ENCODE results near the gene ZNF485. TPM values are rescaled to one million over a fixed set of nuclear protein-coding genes. Genes with fewer than 3 reads are reported as not detected.
A peak's percentile ranks its signal among the peaks of the same experiment; 100 is the strongest.
"Not testable (repeated sequence)": the region's sequence is repeated elsewhere in the genome, so short reads cannot be mapped to it uniquely, and the experiment has no call there.

ZNF485 gene
- total and polyA plus RNA-seq, 2 experiments from 2014 or later = 1.0 to 2.5 TPM

DNA sequence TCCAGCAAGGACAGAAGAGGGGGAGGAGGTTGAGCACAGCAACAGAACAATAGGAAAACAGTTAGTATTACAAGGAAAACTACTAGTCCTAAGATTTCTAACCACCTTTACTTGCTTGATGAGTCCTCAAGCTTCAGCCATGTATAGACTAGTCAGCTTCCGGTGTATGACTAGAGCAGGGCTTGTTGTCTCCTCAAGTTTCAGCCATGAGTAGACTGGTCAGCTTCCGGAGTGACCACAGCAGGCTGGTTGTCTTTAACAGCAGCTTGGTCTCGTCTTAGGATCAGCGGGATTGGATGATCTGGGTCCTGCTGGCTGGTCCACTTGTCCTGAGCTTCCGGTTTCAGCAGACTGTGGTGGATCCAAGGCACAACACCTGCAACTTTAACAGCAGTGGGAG lies 21.2 kb upstream of the ZNF485 start:
- Histone ChIP-seq H3K4me1 (ENCODE audit: low read depth) (no peaks in the 10 kb centered on the region), H3K27ac (no peak overlapping the region)

GRCh38 chr10:43585981-43586729 lies 20.1 kb upstream of the ZNF485 start:
- H3K27me3 ChIP-seq = no peaks in the 10 kb centered on the region
- H3K27ac ChIP-seq = no peak overlapping the region
- no peak overlapping the region for H3K4me3 ChIP-seq
- TF ChIP-seq, protein P1, sequence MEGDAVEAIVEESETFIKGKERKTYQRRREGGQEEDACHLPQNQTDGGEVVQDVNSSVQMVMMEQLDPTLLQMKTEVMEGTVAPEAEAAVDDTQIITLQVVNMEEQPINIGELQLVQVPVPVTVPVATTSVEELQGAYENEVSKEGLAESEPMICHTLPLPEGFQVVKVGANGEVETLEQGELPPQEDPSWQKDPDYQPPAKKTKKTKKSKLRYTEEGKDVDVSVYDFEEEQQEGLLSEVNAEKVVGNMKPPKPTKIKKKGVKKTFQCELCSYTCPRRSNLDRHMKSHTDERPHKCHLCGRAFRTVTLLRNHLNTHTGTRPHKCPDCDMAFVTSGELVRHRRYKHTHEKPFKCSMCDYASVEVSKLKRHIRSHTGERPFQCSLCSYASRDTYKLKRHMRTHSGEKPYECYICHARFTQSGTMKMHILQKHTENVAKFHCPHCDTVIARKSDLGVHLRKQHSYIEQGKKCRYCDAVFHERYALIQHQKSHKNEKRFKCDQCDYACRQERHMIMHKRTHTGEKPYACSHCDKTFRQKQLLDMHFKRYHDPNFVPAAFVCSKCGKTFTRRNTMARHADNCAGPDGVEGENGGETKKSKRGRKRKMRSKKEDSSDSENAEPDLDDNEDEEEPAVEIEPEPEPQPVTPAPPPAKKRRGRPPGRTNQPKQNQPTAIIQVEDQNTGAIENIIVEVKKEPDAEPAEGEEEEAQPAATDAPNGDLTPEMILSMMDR (IDR thresholded peaks at IDR 0.05; ENCODE audit: low read depth, low read length) = no peak
- no peaks in the 10 kb centered on the region for H3K9me3 ChIP-seq (ENCODE audit: low read depth)
- H3K36me3 ChIP-seq = no peaks in the 10 kb centered on the region
- DNase-seq (ENCODE audit: low read depth in 1 of 2, low spot score in 1 of 2) = no peak
- no peaks in the 10 kb centered on the region for H3K4me1 ChIP-seq (ENCODE audit: low read depth)

More for the DNA sequence above, 21.2 kb upstream of the ZNF485 start:
- Histone ChIP-seq H3K4me3 (no peak overlapping the region), H3K9me3 (ENCODE audit: low read depth) (no peaks in the 10 kb centered on the region), H3K27me3 (no peaks in the 10 kb centered on the region), H3K36me3 (no peaks in the 10 kb centered on the region)
- no peak for DNase-seq (ENCODE audit: low read depth in 1 of 2, low spot score in 1 of 2)
- TF ChIP-seq, protein P1 (IDR thresholded peaks at IDR 0.05; ENCODE audit: low read depth, low read length) = no peak

GRCh38 chr10:43586730-43587115 lies 19.5 kb upstream of the ZNF485 start:
- not testable (repeated sequence) for H3K27ac ChIP-seq; DNase-seq (ENCODE audit: low read depth in 1 of 2, low spot score in 1 of 2); H3K4me3 ChIP-seq; H3K36me3 ChIP-seq; H3K27me3 ChIP-seq; H3K9me3 ChIP-seq (ENCODE audit: low read depth); H3K4me1 ChIP-seq (ENCODE audit: low read depth)

DNA sequence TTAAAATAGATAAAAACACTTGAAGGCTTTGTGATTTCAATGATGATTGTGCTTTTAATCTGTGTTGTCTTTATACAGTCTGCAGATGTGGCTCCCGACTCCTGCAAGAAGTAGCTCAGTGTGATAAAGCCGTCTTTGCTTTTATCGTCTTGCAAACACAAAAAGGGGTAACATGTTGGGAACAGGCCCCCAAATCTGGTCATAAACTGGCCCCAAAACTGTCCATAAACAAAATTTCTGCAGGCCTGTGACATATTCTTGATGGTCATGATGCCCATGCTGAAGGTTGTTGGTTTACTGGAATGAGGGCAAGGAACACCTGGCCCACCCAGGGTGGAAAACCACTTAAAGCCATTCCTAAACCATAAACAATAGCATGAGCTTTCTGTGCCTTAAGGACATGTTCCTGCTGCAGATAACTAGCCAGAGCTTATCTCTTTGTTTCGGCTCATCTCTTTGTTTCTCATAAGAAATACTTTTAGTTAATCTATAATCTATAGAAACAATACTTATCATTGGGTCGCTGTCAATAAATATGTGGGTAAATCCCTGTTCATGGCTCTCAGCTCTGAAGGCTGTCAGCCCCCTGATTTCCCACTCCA lies 14.8 kb upstream of the ZNF485 start:
- Histone ChIP-seq H3K27ac (no peak overlapping the region), H3K4me3 (no peak overlapping the region), H3K27me3 (no peaks in the 10 kb centered on the region), H3K36me3 (no peaks in the 10 kb centered on the region), H3K9me3 (ENCODE audit: low read depth) (no peaks in the 10 kb centered on the region), H3K4me1 (ENCODE audit: low read depth) (no peaks in the 10 kb centered on the region)
- TF ChIP-seq, protein P1 (IDR thresholded peaks at IDR 0.05; ENCODE audit: low read depth, low read length) = no peak
- no peak for DNase-seq (ENCODE audit: low read depth in 1 of 2, low spot score in 1 of 2)

GRCh38 chr10:43594944-43595589 lies 11.2 kb upstream of the ZNF485 start:
- peak in 1 of 2 donors; percentile 64 for DNase-seq (ENCODE audit: low read depth in 1 of 2, low spot score in 1 of 2)
- no peaks in the 10 kb centered on the region for H3K9me3 ChIP-seq (ENCODE audit: low read depth)
- no peak overlapping the region for H3K27ac ChIP-seq

More at GRCh38 chr10:43594944-43595589, 11.2 kb upstream of the ZNF485 start:
- Histone ChIP-seq H3K4me1 (ENCODE audit: low read depth) (no peaks in the 10 kb centered on the region), H3K36me3 (no peaks in the 10 kb centered on the region), H3K27me3 (no peaks in the 10 kb centered on the region), H3K4me3 (no peak overlapping the region)
- TF ChIP-seq, protein P1 (IDR thresholded peaks at IDR 0.05; ENCODE audit: low read depth, low read length) = no peak
